Cerebellar cortex (tissue), 1 donor: ENCODE results near the gene PRR15.
"Not testable (repeated sequence)": the region's sequence is repeated elsewhere in the genome, so short reads cannot be mapped to it uniquely, and the experiment has no call there.

Source experiments
- DNase-seq: peaks from one replicate; pipeline ENCODE4 v3.0.0-alpha.2; 2015; ENCODE audit warnings: low spot score

Gene PRR15, protein sequence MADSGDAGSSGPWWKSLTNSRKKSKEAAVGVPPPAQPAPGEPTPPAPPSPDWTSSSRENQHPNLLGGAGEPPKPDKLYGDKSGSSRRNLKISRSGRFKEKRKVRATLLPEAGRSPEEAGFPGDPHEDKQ

DNA sequence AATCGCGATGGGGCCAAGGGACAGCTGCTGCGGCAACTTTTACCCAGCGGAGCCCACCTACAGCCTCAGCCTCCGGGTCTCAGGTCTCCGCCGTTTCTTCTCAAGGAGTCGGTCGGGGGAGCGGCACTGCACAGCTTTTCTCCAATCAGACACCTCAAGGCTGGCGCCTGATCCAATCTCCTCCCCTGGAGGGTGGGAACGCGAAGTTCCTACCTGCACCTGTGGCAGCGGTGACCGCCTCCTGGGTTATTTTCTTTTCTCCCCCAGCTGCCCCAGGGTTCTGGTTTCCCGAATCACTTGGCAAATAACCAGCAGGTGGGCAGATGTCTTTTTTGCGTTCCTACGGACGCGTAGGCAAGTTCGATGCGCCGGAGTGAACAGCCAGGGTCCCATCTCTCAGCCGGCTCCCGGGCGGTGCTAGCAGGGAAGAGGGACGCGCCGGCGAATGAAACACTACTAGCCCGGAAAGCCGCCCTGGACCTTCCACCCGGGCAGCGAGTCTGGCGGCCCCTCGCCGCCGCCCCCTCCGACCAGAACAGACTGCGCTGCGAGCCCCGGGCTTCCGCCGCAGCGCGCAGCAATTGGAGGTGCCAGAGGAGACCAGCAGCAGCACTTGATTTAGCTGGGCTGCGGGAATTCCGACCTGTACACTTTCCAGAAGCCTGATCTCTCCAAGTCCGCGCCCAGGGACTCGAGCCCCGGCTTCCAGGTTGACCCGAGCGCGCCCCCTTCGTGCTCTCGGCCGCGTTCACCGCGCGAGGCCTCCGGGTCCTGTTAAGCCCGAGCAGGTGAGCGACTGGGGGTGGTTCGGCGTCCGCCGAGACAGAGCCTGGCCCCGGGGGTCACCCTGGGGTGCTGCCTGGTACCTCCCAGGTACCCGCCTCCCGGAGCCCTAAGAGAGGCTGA lies at the start of gene PRR15:
Gene PRR15, plus strand, starts transcription at position 246 of the 906 bp plus-strand sequence. CDS start 2,495 bp downstream, outside the sequence.
- DNase-seq, result peak; percentile 27

DNA sequence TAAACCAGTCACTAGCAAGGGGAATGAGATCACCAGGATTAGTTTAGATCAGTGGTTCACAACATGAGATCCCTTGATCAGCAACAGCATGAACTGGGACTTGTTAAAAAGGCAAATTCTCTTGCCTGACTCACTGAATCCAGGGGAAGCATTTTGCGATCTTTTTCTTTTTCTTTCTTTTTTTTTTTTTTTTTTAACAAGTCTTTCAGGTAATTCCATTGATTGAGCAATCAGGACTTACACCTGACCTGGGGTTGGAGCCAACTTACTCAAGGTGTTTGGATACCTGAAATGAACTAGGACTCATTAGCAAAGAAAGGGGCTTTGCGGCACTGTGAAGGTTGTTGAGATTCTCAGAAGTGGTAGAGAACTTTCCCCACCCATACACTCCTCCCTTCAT lies 47.1 kb upstream of the PRR15 start:
- DNase-seq, result no peak

DNA sequence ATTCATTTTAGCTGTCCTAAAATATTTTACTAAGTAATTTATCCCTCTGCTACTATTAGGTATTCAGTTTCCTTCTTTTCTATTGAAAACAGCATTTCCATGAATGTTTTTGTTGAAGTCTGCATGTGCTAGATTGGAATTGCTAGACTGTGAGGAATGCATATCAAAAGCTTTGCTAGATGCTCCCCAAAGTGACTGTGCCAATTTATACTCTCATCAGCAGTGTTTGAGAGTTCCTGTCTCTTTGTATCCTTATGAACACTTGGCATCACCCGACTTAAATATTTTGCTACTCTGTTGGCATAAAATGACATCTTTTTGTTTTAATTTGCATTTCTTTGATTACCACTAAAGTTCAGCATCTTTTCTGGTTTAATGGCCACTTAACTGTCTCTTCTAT lies 45.0 kb upstream of the PRR15 start:
- DNase-seq, result no peak

DNA sequence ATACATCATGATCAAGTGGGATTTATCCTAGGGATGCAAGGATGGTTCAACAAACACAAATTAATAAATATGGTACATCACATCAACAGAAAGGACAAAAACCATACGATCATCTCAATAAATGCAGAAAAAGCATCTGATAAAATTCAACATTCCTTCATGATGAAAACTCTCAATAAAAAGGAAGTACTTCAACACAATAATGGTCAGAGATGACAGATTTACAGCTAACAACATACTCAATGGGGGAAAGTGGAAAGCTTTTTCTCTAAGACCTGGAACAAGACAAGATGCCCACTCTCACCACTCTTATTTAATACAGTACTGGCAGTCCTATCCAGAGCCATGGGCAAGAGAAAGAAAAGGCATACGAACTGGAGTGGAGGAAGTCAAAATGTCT lies 39.9 kb upstream of the PRR15 start:
- no peak for DNase-seq

DNA sequence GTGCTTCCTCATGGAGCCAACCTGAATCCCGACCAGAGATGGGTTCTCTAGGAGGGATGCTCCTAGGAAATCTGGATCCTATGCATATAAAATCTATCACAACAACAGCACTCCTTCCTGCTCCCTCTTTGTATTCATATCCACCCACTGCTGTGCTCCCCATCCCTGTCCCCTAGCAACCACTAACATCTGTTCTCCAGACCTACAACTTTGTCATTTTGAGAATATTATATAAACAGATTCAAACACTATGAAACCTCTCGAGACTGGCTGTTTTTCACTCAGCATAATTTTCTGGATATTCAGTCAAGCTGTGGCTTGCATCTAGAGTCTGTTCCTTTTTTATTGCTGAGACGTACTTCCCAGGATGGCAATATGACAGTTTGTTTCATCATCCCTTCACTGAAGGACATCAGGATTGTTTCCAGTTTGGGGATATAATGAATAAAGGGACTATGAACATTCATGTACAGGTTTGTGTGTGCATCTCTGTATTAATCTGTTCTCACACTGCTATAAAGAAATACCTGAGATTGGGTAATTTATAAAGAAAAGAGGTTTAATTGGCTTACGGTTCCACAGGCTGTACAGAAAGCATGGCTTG lies 36.0 kb upstream of the PRR15 start:
- DNase-seq, result no peak

DNA sequence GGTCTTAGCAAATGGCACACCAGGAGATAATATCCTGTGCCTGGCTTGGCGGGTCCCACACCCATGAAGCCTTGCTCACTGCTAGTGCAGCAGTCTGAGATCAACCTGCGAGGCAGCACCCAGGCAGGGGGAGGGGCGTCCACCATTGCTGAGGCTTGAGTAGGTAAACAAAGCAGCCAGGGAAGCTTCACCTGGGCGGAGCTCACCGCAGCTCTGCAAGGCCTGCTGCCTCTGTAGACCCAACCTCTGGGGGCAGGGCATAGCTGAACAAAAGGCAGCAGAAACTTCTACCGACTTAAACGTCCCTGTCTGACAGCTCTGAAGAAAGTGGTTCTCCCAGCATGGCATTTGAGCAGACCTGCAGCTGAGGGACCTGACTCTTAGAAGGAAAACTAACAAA lies 35.1 kb upstream of the PRR15 start:
- not testable (repeated sequence) for DNase-seq

DNA sequence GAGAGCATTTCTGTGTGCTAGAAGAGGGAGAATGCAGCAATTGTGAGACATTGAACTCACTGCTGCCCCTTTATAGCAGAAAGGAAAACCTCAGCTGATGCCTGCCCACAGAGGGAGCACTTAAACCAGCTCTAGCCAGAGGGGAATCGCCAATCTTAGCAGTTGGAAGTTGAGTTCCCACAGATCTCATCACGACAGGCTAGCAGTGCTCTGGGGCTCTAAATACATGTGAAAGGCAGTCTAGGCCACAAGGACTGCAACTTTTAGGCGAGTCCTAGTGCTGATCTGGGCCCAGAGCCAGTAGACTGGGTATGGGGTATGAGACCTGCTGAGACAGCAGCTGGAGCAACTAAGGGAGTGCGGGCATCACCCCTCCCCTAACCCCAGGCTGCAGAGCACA lies 25.2 kb upstream of the PRR15 start:
- no peak for DNase-seq

DNA sequence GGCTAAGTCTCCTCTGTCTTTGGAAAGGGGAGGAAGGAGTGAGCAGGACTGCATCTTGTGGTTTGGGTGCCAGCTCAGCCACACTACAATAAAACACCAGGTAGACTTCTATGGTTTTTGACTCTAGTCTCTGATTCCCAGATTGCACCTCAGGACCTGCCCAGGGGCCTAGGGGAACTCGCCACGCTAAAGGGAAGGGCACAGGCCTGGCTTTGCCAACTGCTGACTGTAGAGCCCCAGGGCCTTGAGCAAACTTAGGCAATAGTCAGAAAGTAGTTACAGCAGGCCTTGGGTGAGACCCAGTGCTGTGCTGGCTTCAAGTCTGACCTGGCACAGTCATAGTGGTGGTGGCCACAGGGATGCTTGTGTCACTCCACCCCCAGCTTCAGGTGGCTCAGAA lies 24.2 kb upstream of the PRR15 start:
- no peak for DNase-seq

DNA sequence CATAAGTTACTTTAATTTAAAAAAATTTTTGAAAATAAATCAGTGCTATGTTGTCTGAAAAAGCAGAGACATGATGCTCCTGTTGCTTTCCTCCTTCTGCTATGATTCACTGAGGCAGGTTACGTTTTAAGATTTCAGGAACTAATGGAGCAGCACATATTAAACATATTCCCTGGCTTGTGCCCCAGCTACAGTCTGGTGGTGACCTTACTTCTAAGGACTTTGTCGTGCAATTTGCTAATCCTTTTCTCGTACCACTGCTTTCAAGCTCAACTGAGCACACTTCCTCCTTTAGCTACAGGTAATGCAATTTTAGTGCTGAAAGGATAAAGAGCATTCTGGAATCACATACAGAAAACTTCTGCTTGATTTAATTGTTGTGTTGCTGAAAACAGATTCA lies 16.2 kb upstream of the PRR15 start:
- DNase-seq, result no peak

DNA sequence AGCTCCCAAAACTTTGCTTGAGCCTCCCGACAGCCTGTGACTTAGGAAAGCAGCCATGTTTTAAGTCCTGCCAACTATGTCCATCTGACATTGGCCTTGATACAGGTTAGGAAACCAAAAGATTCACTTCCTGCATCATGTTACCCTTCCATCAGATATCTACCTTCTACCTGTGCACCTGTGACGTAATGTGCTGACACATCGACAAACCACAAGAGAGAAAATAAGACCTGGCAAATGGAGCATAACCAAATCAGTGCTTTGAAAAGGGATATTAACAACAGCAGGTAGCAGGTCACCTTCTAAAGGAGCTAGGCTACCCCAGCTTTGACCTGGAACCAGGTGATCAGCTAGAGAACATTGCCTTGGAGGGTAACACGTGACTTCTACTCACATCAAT lies 14.8 kb upstream of the PRR15 start:
- no peak for DNase-seq

DNA sequence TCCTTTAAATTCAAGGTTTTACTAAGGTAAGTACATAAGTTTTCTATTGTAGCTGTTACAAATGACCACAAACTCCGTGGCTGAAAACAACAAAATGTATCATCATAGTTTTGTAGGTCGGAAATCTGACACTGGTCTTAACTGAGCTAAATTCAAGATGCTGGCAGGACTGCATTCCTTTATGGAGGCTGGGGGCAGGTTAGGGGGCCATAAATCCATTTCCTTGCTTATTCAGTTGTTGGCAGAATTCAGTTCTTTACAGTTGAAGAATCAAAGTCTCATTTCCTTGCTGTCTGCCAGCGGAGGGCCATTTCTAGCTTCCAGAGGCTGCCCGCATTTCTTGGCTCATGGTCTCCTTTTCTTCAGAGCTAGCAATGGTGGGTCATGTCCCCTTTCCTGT lies 11.2 kb upstream of the PRR15 start:
- DNase-seq, result no peak

DNA sequence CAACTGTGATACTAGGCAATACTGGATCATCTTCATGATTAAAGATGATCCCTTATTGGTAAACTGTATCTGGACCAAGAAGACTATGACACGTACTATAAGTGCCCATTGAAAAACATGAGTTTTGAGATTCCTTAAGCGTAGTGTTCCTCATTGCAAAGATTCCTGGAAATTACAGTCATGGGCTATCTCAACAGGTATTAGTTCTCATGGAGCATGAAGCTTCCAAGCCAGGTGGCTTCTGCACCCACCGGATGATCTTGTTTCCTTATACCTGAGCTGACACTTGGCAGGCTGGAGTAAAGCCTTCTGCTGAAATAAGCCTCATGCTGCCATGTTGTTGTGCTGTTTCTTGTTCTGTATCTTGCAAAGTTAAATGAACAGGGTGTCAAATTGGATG lies 8.6 kb upstream of the PRR15 start:
- no peak for DNase-seq

DNA sequence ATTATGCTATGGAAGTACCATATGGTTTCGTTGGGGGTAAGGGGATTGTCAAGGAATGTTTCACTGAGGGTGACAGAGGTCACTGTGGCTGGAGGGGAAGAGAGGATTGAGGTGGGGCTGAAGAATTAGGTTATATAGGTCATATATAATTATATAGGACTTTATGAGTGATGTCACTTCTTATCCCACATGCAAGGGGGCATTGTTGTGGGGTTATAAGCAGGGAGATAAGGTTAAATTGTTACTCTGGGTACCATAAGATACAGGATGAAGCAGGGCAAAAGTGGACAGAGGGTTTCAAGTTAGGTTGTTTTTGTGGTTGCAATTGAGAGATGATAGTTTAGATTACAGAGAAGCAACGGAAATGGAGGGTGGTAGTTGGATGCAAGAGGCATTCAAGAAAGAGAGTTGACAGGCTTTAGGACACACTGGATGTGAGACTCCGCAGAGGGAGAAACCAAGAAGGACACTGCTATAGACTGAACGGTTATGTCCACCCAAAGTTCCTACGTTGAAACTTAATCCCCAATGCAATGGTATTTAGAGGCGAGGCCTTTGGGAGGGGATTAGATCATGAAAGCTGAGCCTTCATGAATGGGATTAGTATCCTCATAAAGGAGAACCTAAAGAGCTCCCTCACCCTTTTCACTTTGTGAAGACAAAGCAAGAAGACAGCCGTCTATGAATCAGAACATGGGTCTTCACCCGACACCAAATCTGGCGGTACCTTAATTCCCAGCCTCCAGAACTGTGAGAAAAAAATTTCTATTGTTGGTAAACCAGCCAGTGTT lies 7.0 kb upstream of the PRR15 start:
- DNase-seq, result no peak

DNA sequence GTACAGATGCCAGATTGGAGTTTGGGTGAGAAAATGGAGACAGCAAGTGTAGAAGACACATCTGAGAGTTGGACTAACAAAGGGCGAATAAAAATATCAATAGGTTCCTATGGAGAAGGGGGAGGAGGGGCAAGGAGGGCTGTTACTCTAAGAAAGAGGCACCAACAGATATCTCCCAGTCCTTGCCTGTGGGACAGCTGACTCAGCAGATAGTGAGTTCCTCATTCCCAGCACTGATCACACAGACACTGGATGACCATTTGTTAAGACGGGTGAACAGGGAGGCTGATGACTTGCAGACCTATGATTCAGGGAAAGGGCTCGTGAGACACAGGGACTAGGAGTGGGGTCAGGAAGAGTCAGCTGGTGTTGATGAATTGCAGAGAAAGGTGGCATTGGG lies 5.7 kb upstream of the PRR15 start:
- DNase-seq, result no peak

DNA sequence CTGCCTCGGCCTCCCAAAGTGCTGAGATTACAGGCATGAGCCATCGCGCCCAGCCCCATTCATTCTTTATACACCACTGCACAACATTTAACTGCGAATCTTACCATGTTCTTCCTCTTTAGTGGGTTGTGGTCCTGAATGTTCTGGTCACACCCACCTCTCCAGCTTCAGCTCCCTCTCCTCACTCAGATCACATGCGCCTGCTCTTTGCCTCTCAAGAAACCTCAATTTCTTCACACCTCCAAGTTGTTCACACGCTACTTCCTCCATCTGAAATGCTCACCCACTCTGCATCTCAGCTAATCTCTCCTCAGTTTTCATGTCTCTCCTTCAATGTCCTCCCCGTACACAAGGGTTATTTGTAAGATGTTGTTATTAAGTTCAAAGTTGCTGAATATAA lies 2.4 kb upstream of the PRR15 start:
- no peak for DNase-seq

DNA sequence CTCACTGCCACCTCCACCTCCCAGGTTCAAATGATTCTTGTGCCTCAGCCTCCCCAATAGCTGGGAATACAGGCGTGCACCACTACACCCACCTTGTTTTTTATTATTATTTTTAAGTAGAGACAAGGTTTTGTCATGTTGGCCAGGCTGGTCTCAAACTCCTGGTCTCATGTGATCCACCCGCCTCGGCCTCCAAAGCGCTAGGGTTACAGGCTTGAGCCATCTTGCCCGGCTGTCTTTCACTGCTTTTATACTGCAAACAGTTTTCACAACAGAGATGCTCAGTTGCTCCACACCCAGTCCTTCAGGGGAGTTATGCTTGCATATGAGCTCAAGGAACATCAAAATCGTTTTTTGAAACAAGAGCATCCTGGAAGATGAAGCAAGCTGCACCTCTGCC lies 1.3 kb upstream of the PRR15 start:
- DNase-seq, result no peak

DNA sequence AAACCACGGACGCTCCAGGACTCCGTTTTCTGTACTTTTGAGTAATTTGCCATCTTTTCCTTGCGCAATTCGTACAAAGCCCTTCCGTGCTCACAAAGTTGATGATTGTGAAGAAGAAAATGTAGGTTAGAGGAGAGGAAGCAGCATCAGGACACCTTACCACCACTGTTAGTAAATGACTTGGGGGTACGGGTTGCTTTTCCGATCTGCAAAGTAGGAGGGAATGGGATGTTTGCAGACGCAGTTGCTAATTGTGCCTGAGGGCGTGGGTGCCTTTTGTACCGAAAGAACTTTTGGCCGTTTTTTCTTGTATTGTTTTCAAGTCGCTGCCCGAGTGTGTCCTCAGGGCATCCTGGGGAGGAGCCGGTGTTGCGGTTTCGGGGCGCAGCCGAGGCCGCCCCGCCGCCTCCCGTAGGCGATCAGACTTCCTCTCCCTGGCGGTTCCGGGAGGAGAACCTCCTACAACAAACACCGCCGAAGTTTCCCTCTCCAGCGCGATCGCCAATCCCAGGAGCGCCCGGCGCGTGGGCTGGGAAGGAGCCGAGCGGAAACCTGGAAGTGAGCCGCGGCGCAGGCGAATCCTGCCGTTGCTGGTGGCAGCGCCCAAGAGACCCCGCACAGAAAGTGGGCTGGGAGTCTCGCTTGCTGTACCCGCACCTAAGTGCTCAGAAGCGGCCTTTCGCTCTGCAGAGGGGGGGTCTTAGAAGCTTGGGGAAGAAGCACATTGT lies 1.0 kb downstream of the PRR15 start:
- peak; percentile 7 for DNase-seq

DNA sequence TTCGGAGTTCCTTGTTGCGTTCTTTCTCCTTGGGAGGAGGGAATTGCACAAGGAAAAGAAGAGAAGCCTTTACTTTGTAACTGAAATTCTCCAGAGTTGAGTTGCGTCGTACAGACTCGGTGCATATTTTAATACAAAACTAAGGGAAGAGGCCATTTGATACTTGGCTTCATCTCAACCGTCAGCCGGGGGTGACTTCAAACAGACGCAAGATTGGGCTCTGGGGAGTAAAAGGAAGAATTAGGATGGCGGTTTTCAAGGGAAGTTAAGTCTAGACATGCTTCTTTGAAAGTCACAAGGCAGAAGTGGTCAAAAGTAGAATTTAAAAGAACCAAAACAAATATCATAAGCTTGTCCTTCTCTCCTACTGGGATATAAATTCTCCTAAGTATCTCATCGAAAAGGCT lies 1.6 kb downstream of the PRR15 start:
- DNase-seq, result peak; percentile 8

DNA sequence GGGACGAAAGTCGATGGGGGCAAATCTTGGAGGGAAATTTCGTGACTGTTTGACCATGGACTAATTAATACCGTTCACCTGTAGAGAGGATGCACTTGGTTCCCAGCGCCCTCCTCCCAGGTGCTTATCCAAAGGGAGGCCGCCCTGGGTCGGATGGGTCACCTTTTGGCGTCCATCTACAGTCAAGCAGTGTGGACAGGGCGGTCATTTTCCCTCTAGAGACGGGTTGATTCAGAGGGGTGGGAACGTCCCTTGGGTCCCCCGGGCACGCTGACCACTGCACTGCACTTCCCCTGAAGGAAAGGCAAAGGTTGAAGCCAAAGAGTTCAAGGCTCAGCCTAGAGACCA lies 2.0 kb downstream of the PRR15 start:
- DNase-seq, result no peak

DNA sequence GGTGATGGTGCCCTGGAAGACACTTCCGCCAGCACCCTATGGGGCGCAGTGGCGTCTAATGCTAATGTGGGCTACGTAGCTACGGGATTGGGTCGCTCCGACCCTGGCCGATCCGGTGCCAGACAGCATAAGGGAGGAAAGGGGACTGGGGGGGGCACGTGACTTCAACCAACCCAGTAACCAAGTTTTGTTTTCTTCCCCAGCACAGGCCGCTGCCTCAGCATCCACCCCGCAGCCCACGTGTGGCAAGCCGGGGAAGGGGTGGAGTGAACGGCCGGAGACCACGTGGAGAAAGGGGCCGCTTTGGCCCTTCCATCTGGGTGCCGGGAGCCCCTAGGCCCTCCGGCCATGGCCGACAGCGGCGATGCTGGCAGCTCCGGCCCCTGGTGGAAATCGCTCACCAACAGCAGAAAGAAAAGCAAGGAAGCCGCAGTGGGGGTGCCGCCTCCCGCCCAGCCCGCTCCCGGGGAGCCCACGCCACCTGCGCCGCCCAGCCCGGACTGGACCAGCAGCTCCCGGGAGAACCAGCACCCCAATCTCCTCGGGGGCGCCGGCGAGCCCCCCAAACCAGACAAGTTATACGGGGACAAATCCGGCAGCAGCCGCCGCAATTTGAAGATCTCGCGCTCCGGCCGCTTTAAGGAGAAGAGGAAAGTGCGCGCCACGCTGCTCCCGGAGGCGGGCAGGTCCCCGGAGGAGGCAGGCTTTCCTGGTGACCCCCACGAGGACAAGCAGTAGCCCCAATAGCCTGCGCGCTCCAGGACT lies 2.5 kb downstream of the PRR15 start:
- no peak for DNase-seq

DNA sequence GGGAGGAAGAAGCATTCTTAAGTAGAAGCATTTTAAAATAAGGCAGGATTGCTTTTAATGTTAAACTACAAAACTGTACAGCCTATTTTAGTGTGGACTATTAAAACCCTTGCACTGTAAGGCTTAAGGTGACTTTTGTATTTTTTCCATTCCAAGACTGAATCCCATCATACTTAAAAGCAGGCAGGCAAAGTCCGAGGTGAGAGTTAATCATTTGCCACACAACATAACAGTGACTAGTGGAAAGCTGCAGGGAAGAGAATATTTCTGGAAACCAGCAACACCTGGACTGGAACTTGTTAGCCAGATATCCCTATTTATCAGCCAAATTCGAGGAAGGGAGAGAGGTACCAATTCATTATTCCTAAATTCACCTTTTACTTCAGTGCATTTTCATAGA lies 3.5 kb downstream of the PRR15 start:
- no peak for DNase-seq
